ENCODE data around the gene SNX2.

DNA sequence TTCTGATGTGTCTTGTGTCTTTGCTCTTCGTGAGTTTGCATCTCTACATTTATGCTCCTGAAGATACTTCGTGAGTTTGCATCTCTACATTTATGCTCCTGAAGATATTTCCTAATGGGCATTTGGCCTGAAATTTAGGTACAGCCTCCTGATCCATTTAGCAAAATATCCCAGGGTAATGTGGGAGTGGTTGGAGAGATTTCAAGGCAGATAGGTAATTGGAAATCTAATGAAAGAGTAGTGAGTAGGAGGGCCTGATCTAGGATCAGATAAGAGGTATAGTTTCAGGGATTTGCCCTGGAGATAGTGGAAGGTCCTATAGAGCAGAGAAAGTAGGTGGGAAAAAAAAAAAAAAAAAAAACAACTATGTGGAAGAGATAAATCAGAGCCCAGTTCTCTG, 14.6 kb upstream of the SNX2 start:
- TF ChIP-seq, protein P1, sequence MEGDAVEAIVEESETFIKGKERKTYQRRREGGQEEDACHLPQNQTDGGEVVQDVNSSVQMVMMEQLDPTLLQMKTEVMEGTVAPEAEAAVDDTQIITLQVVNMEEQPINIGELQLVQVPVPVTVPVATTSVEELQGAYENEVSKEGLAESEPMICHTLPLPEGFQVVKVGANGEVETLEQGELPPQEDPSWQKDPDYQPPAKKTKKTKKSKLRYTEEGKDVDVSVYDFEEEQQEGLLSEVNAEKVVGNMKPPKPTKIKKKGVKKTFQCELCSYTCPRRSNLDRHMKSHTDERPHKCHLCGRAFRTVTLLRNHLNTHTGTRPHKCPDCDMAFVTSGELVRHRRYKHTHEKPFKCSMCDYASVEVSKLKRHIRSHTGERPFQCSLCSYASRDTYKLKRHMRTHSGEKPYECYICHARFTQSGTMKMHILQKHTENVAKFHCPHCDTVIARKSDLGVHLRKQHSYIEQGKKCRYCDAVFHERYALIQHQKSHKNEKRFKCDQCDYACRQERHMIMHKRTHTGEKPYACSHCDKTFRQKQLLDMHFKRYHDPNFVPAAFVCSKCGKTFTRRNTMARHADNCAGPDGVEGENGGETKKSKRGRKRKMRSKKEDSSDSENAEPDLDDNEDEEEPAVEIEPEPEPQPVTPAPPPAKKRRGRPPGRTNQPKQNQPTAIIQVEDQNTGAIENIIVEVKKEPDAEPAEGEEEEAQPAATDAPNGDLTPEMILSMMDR (IDR thresholded peaks at IDR 0.05): no peak
- TF ChIP-seq POLR2AphosphoS5 (IDR thresholded peaks at IDR 0.05) (no peak), POLR2A (IDR thresholded peaks at IDR 0.05) (no peak), EP300 (IDR thresholded peaks at IDR 0.05) (no peak)

All from sigmoid colon (tissue), 4 donors.